ENCODE results near the gene LCN12.

- TF ChIP-seq CTCF (IDR thresholded peaks at IDR 0.05), result no peak
- TF ChIP-seq EP300 (IDR thresholded peaks at IDR 0.05), result peak in 1 of 4 donors; percentile 36
- no peak for TF ChIP-seq POLR2A (IDR thresholded peaks at IDR 0.05)
Measured at GRCh38 chr9:136903041-136903554, 49.0 kb upstream of the LCN12 start.
